ENCODE measurements around the gene DDX4.
"Not testable (repeated sequence)": the region's sequence is repeated elsewhere in the genome, so short reads cannot be mapped to it uniquely, and the experiment has no call there.

The DDX4 gene

GRCh38 chr5:55747778-55748318, 10.0 kb downstream of the DDX4 start:
- no peak overlapping the region for H3K4me3 ChIP-seq
- in situ Hi-C loops (cut with MboI; ENCODE audit: low sequenced_read_pairs), result no loop called here
- H3K9me3 ChIP-seq, result no peaks in the 10 kb centered on the region
- no peaks in the 10 kb centered on the region for H3K4me1 ChIP-seq
- no peak for DNase-seq (ENCODE audit: low spot score in 2 of 2)
- no peaks in the 10 kb centered on the region for H3K27me3 ChIP-seq (ENCODE audit: low read depth)
- no peaks in the 10 kb centered on the region for H3K36me3 ChIP-seq (replicated peaks)

GRCh38 chr5:55749387-55749786, 11.5 kb downstream of the DDX4 start:
- in situ Hi-C loops (cut with MboI; ENCODE audit: low sequenced_read_pairs), result no loop called here
- Histone ChIP-seq H3K9me3 (no peaks in the 10 kb centered on the region), H3K27me3 (ENCODE audit: low read depth) (no peaks in the 10 kb centered on the region), H3K4me1 (no peaks in the 10 kb centered on the region), H3K4me3 (no peak overlapping the region), H3K36me3 (replicated peaks) (no peaks in the 10 kb centered on the region)
- no peak for DNase-seq (ENCODE audit: low spot score in 2 of 2)

- Histone ChIP-seq H3K4me1 (no peaks in the 10 kb centered on the region), H3K9me3 (no peaks in the 10 kb centered on the region), H3K4me3 (no peak overlapping the region), H3K36me3 (replicated peaks) (no peaks in the 10 kb centered on the region), H3K27me3 (ENCODE audit: low read depth) (no peaks in the 10 kb centered on the region)
- DNase-seq (ENCODE audit: low spot score in 2 of 2), result no peak
- in situ Hi-C loops (cut with MboI; ENCODE audit: low sequenced_read_pairs), result no loop called here
Measured at GRCh38 chr5:55750063-55750462, 12.2 kb downstream of the DDX4 start.

- DNase-seq (ENCODE audit: low spot score in 2 of 2), result no peak
- H3K36me3 ChIP-seq (replicated peaks), result no peaks in the 10 kb centered on the region
- no peak overlapping the region for H3K4me3 ChIP-seq
- no peaks in the 10 kb centered on the region for H3K9me3 ChIP-seq
- in situ Hi-C loops (cut with MboI; ENCODE audit: low sequenced_read_pairs), result no loop called here
- H3K27me3 ChIP-seq (ENCODE audit: low read depth), result no peaks in the 10 kb centered on the region
- no peaks in the 10 kb centered on the region for H3K4me1 ChIP-seq
Measured at GRCh38 chr5:55750499-55750898, 12.6 kb downstream of the DDX4 start.

- Histone ChIP-seq H3K9me3 (no peaks in the 10 kb centered on the region), H3K36me3 (replicated peaks) (no peaks in the 10 kb centered on the region), H3K4me3 (no peak overlapping the region), H3K27me3 (ENCODE audit: low read depth) (0 out of 2 replicates have a peak, but pooled peaks cover 4% of the 10 kb centered on the region), H3K4me1 (no peaks in the 10 kb centered on the region)
- no peak for DNase-seq (ENCODE audit: low spot score in 2 of 2)
- in situ Hi-C loops (cut with MboI; ENCODE audit: low sequenced_read_pairs), result no loop called here
Measured at GRCh38 chr5:55758231-55758630, 20.4 kb downstream of the DDX4 start.

- Histone ChIP-seq H3K9me3 (no peaks in the 10 kb centered on the region), H3K4me1 (no peaks in the 10 kb centered on the region), H3K27me3 (ENCODE audit: low read depth) (0 out of 2 replicates have a peak, but pooled peaks cover 4% of the 10 kb centered on the region), H3K4me3 (no peak overlapping the region), H3K36me3 (replicated peaks) (no peaks in the 10 kb centered on the region)
- no peak for DNase-seq (ENCODE audit: low spot score in 2 of 2)
- in situ Hi-C loops (cut with MboI; ENCODE audit: low sequenced_read_pairs), result no loop called here
Measured at GRCh38 chr5:55758714-55759113, 20.9 kb downstream of the DDX4 start.

GRCh38 chr5:55761721-55762120, 23.9 kb downstream of the DDX4 start:
- H3K9me3 ChIP-seq; in situ Hi-C loops (cut with MboI; ENCODE audit: low sequenced_read_pairs); H3K4me3 ChIP-seq; H3K4me1 ChIP-seq; DNase-seq (ENCODE audit: low spot score in 2 of 2); H3K36me3 ChIP-seq (replicated peaks); H3K27me3 ChIP-seq (ENCODE audit: low read depth): not testable (repeated sequence)

GRCh38 chr5:55763746-55764420, 26.0 kb downstream of the DDX4 start:
- H3K4me1 ChIP-seq, result no peaks in the 10 kb centered on the region
- H3K36me3 ChIP-seq (replicated peaks), result no peaks in the 10 kb centered on the region
- no peaks in the 10 kb centered on the region for H3K9me3 ChIP-seq
- no peak overlapping the region for H3K4me3 ChIP-seq
- DNase-seq (ENCODE audit: low spot score in 2 of 2), result no peak
- in situ Hi-C loops (cut with MboI; ENCODE audit: low sequenced_read_pairs), result no loop called here
- 0 out of 2 replicates have a peak, but pooled peaks cover 4% of the 10 kb centered on the region for H3K27me3 ChIP-seq (ENCODE audit: low read depth)

GRCh38 chr5:55768279-55768678, 30.4 kb downstream of the DDX4 start:
- Histone ChIP-seq H3K4me1 (peaks cover 4% of the 10 kb centered on the region; the same call in 1 of the 2 replicates), H3K27me3 (ENCODE audit: low read depth) (no peaks in the 10 kb centered on the region), H3K9me3 (no peaks in the 10 kb centered on the region), H3K4me3 (no peak overlapping the region), H3K36me3 (replicated peaks) (no peaks in the 10 kb centered on the region)
- in situ Hi-C loops (cut with MboI; ENCODE audit: low sequenced_read_pairs), result no loop called here
- no peak for DNase-seq (ENCODE audit: low spot score in 2 of 2)

GRCh38 chr5:55771175-55771655, 33.4 kb downstream of the DDX4 start:
- Histone ChIP-seq H3K9me3 (no peaks in the 10 kb centered on the region), H3K4me1 (peaks cover 4% of the 10 kb centered on the region; the same call in 1 of the 2 replicates), H3K36me3 (replicated peaks) (no peaks in the 10 kb centered on the region), H3K27me3 (ENCODE audit: low read depth) (no peaks in the 10 kb centered on the region), H3K4me3 (no peak overlapping the region)
- in situ Hi-C loops (cut with MboI; ENCODE audit: low sequenced_read_pairs), result no loop called here
- no peak for DNase-seq (ENCODE audit: low spot score in 2 of 2)

GRCh38 chr5:55773057-55773456, 35.2 kb downstream of the DDX4 start:
- Histone ChIP-seq H3K4me1 (peaks cover 4% of the 10 kb centered on the region; the same call in 1 of the 2 replicates), H3K36me3 (replicated peaks) (no peaks in the 10 kb centered on the region), H3K4me3 (no peak overlapping the region), H3K9me3 (no peaks in the 10 kb centered on the region), H3K27me3 (ENCODE audit: low read depth) (no peaks in the 10 kb centered on the region)
- DNase-seq (ENCODE audit: low spot score in 2 of 2), result no peak
- in situ Hi-C loops (cut with MboI; ENCODE audit: low sequenced_read_pairs), result no loop called here

GRCh38 chr5:55777332-55777731, 39.5 kb downstream of the DDX4 start:
- Histone ChIP-seq H3K4me1 (no peaks in the 10 kb centered on the region), H3K9me3 (no peaks in the 10 kb centered on the region), H3K4me3 (no peak overlapping the region), H3K27me3 (ENCODE audit: low read depth) (peaks cover 3% of the 10 kb centered on the region; the same call in 1 of the 2 replicates), H3K36me3 (replicated peaks) (no peaks in the 10 kb centered on the region)
- in situ Hi-C loops (cut with MboI; ENCODE audit: low sequenced_read_pairs), result no loop called here
- DNase-seq (ENCODE audit: low spot score in 2 of 2), result no peak

- in situ Hi-C loops (cut with MboI; ENCODE audit: low sequenced_read_pairs), result no loop called here
- H3K9me3 ChIP-seq, result no peaks in the 10 kb centered on the region
Measured at GRCh38 chr5:55800924-55801323, 63.1 kb downstream of the DDX4 start.

GRCh38 chr5:55808814-55809213, 71.0 kb downstream of the DDX4 start:
- in situ Hi-C loops (cut with MboI; ENCODE audit: low sequenced_read_pairs); H3K9me3 ChIP-seq; H3K36me3 ChIP-seq (replicated peaks); H3K4me1 ChIP-seq; H3K27me3 ChIP-seq (ENCODE audit: low read depth); H3K4me3 ChIP-seq: not testable (repeated sequence)
- DNase-seq (ENCODE audit: low spot score in 2 of 2), result peak in 1 of 2 experiments; percentile 38

More at GRCh38 chr5:55800924-55801323, 63.1 kb downstream of the DDX4 start:
- no peaks in the 10 kb centered on the region for H3K27me3 ChIP-seq (ENCODE audit: low read depth)
- no peaks in the 10 kb centered on the region for H3K36me3 ChIP-seq (replicated peaks)
- H3K4me3 ChIP-seq, result no peak overlapping the region
- DNase-seq (ENCODE audit: low spot score in 2 of 2), result no peak
- no peaks in the 10 kb centered on the region for H3K4me1 ChIP-seq
